T47D (cell line): Measurements from ENCODE around the gene UQCRH.
"Not testable (repeated sequence)": the region's sequence is repeated elsewhere in the genome, so short reads cannot be mapped to it uniquely, and the experiment has no call there.

Experiments used
- DNase-seq, 2 experiments: peaks; one replicate each; pipeline versions ENCODE4 v3.0.0 to v3.0.0-alpha.2; 2011 to 2012; ENCODE audit warnings: low read depth in 1 of 2, low spot score in 1 of 2
- JUND ChIP-seq: IDR thresholded peaks from 2 replicates; pipeline ENCODE4 v1.6.1; 2012; ENCODE audit warnings: low read depth
- in situ Hi-C: cut with HindIII; loops from 2 replicates; pipeline ENCODE4 v1.10.0; 2016; ENCODE audit warnings: low sequenced_read_pairs, low pct_unique_long_range_greater_than_20kb

UQCRH gene

GRCh38 chr1:46352363-46352762, 48.9 kb downstream of the UQCRH start:
- TF ChIP-seq JUND: no peak
- in situ Hi-C loops: no loop called here
- no peak for DNase-seq

DNA sequence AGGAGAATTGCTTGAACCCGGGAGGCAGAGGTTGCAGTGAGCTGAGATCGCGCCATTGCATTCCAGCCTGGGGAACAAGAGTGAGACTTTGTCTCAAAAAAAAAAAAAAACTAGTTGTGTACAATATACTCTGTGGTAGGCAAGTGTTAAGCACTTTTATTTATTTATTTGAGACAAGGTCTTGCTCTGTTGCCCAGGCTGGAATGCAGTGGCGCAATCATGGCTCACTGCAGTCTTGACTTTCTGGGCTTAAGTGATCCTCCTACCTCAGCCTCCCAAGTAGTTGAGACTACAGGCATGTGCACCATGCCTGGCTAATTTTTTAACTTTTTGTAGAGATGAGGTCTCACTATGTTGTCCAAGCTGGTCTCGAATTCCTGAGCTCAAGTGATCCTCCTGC, 52.4 kb downstream of the UQCRH start:
- in situ Hi-C loops, DNase-seq: not testable (repeated sequence)

DNA sequence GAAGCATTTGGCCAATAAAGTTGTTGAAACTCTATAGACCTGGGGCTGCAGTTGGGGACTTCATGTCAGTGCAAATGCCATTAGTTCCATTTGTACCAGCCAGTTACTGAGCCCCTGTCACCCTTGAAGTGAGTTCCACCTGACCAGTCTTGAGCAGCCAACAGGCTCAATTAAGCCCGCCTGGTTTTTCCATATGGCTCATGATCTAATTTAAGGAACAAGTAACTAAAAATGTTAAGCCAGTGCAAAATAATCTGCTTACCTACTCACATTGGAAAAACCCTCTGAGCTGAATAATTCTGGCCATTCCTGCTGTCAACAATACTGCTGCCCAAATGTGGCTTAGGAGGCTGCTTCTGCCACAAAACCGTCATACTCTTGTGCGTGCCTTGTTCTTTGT, 58.7 kb downstream of the UQCRH start:
- no peak for DNase-seq
- TF ChIP-seq JUND: no peak
- in situ Hi-C loops: no loop called here

DNA sequence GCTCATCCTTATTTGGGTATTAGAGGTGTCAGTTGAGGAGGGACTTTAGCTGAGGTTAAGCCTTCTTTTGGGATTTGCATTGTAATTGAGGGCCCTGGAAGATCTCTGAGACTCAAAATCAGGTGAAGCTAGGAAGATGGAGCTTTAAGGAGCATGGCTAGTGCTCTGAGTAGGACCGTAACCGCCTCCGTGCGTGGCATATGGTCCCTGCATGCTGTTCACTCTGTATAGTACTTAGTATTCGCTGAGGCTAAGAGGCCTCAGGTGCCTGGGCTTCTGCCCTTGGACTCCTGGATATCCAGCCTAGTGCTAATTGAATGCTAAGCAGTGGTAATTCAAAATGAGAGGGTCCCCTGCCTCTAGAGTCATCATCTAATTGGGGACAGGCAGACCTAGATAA, 59.6 kb downstream of the UQCRH start:
- in situ Hi-C loops: no loop called here
- no peak for TF ChIP-seq JUND
- no peak for DNase-seq

GRCh38 chr1:46364612-46365011, 61.1 kb downstream of the UQCRH start:
- in situ Hi-C loops: no loop called here
- no peak for TF ChIP-seq JUND
- no peak for DNase-seq

GRCh38 chr1:46365796-46366195, 62.3 kb downstream of the UQCRH start:
- in situ Hi-C loops, DNase-seq: not testable (repeated sequence)
